ENCODE measurements around the gene IFNA2.

Gene IFNA2

DNA sequence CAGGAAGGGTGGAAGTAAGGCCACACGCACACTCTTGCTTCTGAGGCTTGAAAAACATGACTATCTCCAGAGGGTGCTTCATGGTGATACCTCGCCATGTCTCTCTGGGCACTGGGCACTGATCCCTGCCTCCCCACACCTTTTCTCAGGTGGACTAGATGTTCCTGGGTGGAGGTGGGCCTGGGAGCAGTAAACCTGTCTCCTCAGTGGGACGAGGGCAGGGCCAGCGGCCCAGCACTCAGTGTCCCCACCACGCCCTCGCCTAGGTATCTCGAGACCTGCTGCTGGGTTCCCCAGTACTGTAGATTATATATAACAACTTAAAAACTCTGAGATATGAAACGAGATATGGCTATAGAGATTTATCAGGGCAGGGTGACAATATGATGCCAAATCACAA is 22.9 kb downstream of the IFNA2 start:
- no peaks in the 10 kb centered on the region for H3K36me3 ChIP-seq (ENCODE audit: control insufficient read depth, insufficient read depth, low read length)
- H3K27ac ChIP-seq (ENCODE audit: low read depth, low read length) = no peak overlapping the region
- H3K9ac ChIP-seq (ENCODE audit: low read length) = no peak overlapping the region
- H3K27me3 ChIP-seq (ENCODE audit: control insufficient read depth, insufficient read depth, low read length) = no peaks in the 10 kb centered on the region
- H3K4me3 ChIP-seq (ENCODE audit: low read length) = no peak overlapping the region
- no peaks in the 10 kb centered on the region for H3K4me1 ChIP-seq (ENCODE audit: control insufficient read depth, insufficient read depth, low read length)

DNA sequence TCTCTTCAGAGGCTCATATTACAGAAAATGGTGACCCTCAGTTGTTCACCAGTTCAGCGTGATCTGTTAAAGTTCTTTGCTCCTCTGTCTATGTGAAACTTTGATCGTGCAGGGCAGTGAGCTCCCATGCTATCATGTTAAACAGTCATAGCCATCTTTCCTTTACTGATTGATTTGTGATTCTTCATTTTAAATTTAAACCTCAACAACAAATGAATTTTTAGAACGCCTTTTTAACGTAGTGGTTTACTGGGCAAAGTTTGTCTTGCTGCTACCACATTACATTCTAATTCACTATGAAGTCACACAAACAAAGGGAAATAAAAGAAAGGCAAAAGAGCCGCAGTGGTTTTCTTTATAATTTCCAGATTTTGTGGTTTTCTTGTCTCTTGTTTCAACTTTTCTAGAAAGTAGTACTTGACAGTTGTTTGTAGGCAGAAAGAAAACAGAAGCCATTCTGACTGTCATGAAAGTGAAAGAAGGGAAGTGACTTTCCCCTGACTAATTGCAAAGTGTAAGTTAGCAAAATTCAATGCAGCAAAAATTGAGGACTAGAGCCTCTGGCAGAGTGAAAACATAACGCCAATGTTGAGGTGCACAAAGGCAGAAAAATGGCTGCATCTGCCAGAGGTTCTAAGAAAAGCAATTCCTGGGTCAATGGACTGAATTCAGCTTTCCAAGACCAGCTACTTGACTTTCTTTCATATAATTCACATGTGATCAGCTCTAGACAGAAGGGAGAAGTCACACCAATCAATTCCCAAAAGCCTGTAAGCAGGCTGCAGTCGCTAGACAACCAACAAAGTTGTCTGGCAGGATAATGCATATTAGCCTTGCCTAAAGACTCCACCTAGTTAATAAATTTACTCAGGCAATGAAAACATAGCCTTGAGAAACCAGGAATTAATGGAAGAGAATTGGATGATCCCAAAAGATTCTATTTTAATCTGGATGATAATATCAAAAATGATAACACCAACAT is 27.4 kb downstream of the IFNA2 start:
- no peaks in the 10 kb centered on the region for H3K4me1 ChIP-seq (ENCODE audit: control insufficient read depth, insufficient read depth, low read length)
- no peaks in the 10 kb centered on the region for H3K36me3 ChIP-seq (ENCODE audit: control insufficient read depth, insufficient read depth, low read length)
- H3K27ac ChIP-seq (ENCODE audit: low read depth, low read length) = no peak overlapping the region
- H3K4me3 ChIP-seq (ENCODE audit: low read length) = no peak overlapping the region
- no peak overlapping the region for H3K9ac ChIP-seq (ENCODE audit: low read length)
- H3K27me3 ChIP-seq (ENCODE audit: control insufficient read depth, insufficient read depth, low read length) = no peaks in the 10 kb centered on the region

DNA sequence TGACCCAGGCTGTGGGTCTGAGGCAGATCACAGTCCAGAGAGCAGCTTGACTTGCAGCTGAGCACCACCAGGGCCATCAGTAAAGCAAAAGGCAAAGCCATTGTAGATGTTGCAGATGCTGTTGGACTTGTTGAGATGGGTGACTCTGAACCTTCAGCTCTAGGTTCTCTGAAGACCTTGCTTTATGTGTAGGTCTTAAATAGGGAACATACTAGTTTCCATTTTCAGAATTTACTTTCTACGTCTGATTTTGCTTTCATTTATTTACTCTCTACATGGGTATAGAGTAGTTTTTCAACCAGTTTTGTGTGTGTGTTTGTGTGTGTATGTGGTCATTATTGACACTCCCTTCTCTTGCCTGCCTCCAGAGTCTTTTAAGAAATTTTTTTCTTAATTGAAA is 34.4 kb downstream of the IFNA2 start, which contains the start of gene IFNA6:
IFNA6 (minus strand) TSS at position 101 of the 400 bp plus-strand sequence; CDS start at position 101, 0 bp downstream.
- Histone ChIP-seq H3K4me3 (ENCODE audit: low read length) (no peak within 1 kb of the TSS), H3K4me1 (ENCODE audit: control insufficient read depth, insufficient read depth, low read length) (no peaks in the 10 kb centered on the region), H3K36me3 (ENCODE audit: control insufficient read depth, insufficient read depth, low read length) (no peaks in the 10 kb centered on the region), H3K27ac (ENCODE audit: low read depth, low read length) (no peak within 1 kb of the TSS), H3K9ac (ENCODE audit: low read length) (no peak within 1 kb of the TSS), H3K27me3 (ENCODE audit: control insufficient read depth, insufficient read depth, low read length) (no peaks in the 10 kb centered on the region)

DNA sequence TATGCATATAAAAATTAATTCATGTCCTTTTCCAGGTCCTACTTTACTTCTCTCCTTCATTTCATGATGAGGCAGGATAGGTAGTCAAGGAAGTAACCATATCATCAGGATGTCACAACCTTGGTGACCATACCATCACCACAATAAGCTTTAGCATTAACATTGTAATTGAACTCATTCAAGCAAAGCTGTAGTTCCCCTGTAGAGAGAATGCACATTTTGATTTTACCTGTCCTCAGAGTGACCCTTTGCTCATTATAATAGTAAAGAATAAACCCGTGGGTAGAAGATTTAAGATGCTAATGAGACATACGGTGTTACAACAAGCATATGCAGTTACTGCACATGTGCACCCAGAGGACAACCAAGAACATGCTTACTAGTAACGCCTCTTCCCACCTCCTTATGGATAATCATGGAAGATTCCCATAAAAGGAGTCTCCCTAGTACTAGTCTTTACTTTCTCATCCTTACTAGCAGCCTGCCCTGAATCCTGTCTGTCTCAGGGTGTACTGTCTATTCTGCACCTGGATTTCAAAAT is 36.7 kb downstream of the IFNA2 start:
- no peak overlapping the region for H3K9ac ChIP-seq (ENCODE audit: low read length)
- H3K27ac ChIP-seq (ENCODE audit: low read depth, low read length) = no peak overlapping the region
- no peak overlapping the region for H3K4me3 ChIP-seq (ENCODE audit: low read length)

DNA sequence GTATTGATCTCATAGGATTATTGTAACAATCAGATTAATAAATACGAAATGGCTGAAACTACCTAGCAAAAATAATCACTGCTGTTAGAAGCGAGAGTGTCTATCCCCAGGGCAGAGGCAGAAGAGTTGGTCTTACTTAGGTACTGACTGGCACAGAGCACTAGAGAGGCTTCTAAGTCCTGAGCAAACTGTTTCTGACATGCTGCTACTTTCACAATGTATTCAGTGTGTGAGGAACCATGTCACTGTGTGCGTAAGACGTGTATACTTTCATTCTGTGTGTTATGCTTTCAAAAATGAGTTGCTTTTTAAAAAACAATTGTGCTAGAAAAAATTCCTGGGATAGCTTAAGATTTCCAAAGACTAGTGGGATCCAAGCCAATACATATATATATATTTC is 44.5 kb downstream of the IFNA2 start:
- Histone ChIP-seq H3K36me3 (ENCODE audit: control insufficient read depth, insufficient read depth, low read length) (no peaks in the 10 kb centered on the region), H3K4me1 (ENCODE audit: control insufficient read depth, insufficient read depth, low read length) (no peaks in the 10 kb centered on the region), H3K27me3 (ENCODE audit: control insufficient read depth, insufficient read depth, low read length) (no peaks in the 10 kb centered on the region), H3K27ac (ENCODE audit: low read depth, low read length) (no peak overlapping the region), H3K4me3 (ENCODE audit: low read length) (no peak overlapping the region), H3K9ac (ENCODE audit: low read length) (no peak overlapping the region)

More for the DNA sequence above, 36.7 kb downstream of the IFNA2 start:
- Histone ChIP-seq H3K36me3 (ENCODE audit: control insufficient read depth, insufficient read depth, low read length) (no peaks in the 10 kb centered on the region), H3K4me1 (ENCODE audit: control insufficient read depth, insufficient read depth, low read length) (no peaks in the 10 kb centered on the region), H3K27me3 (ENCODE audit: control insufficient read depth, insufficient read depth, low read length) (no peaks in the 10 kb centered on the region)

DNA sequence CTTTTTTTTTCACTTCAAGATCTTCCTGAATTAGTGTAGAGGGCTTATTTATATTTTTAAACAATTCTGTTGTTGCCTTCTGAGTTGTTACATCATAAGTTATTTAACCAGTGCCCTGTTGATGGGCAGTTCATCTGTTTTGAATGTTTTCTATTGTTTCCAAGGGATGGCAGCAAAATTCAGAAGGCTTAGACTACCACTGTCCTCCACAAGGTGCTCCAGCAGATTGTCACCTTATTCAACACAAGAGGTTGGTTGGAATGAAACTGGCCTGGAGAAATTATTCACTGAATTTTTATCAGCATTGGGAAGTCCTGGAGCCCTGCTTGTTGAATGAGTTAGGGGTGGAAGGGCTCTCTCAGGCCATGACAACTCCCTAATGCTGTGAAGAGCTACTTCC is 48.7 kb downstream of the IFNA2 start:
- Histone ChIP-seq H3K9ac (ENCODE audit: low read length) (no peak overlapping the region), H3K4me1 (ENCODE audit: control insufficient read depth, insufficient read depth, low read length) (peaks cover 18% of the 10 kb centered on the region), H3K27ac (ENCODE audit: low read depth, low read length) (no peak overlapping the region), H3K36me3 (ENCODE audit: control insufficient read depth, insufficient read depth, low read length) (peaks cover 5% of the 10 kb centered on the region), H3K4me3 (ENCODE audit: low read length) (no peak overlapping the region), H3K27me3 (ENCODE audit: control insufficient read depth, insufficient read depth, low read length) (no peaks in the 10 kb centered on the region)

DNA sequence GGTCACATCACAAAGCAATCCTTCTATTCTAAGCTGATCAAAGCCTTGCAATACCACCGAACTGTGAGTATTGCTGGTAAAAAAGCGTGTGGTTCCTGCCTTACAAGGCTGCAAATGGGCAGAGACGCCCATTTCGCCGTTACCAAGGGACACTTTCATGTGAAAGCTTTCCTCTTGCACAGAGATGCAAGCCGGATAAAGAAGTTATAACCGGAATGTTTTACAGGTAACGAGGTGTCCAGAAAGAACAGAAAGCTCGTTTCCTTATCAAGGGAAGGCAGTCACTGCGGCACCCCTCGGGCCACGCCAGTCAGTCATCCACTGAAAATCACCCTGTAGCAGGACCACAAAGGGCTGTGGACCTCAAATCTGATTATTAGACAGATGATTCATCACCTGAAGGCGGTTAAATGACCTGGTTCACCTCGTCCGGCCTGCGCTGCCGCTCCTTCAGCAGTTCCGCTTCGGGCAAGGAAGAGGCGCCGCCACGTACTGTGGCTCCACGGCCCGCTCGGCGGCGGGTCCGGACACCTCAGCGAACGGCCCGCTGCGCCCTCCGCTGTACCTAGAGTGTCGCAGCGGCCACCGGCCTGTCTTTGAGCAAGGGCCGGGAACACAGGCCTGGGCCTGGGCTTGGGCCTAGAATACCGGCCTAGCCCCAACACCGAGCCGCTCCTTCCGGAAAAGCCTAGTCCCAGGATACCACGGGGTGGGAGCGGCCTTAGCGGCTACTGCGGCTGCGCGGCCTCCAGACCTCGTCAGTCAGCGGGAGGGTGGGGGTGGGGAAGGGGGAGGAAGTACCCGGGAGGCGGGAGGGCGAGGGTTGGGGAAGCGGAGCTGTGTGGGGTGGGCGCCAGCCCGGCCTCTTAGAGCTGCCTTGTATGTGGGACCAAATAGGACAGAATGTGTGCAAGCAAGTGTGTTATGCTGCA is 50.2 kb downstream of the IFNA2 start, which contains the start of gene KLHL9:
KLHL9 (minus strand) TSS at position 704 of the 932 bp plus-strand sequence; CDS start at position 159, 545 bp downstream.
- Histone ChIP-seq H3K4me1 (ENCODE audit: control insufficient read depth, insufficient read depth, low read length) (peaks cover 18% of the 10 kb centered on the region), H3K9ac (ENCODE audit: low read length) (peak within 1 kb of the TSS; percentile 100), H3K27me3 (ENCODE audit: control insufficient read depth, insufficient read depth, low read length) (no peaks in the 10 kb centered on the region), H3K4me3 (ENCODE audit: low read length) (peak within 1 kb of the TSS; percentile 100), H3K27ac (ENCODE audit: low read depth, low read length) (peak within 1 kb of the TSS; percentile 95), H3K36me3 (ENCODE audit: control insufficient read depth, insufficient read depth, low read length) (peaks cover 5% of the 10 kb centered on the region)
